Activated CD4-positive, alpha-beta T cell treated with anti-CD3 and anti-CD28 coated beads, Interleukin-2, Interleukin-4, amounts not matched to agents 100 ng/mL and 50 ng/mL, durations not matched to agents 16 hours and 8 hours (primary cell): Measurements from ENCODE around the gene XPO4.

Experiments used
- DNase-seq: peaks from one replicate; pipeline ENCODE4 v3.0.0-alpha.2; 2020; ENCODE audit warnings: low spot score

XPO4 gene

GRCh38 chr13:20728579-20729311 is 173.8 kb downstream of the XPO4 start:
- DNase-seq, result no peak

DNA sequence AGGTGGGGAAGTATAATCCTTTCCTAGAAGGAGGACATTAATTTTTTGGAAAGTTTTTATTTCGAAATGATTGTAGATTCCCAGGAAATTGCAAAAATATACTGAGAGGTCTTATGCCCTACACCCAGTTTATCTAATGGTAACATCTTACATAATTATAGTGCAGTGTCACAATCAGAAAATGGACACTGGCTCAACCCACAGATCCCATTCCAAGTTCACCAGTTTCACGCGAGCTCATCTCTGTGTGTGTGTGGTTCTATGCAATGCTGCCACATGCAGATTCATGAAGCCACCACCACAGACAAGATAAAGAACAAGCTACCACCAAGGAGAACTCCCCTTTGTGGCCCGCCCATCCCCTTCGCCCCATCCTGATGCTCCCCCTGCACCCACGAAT is 174.7 kb downstream of the XPO4 start:
- no peak for DNase-seq
